ENCODE data around the gene ALDH1A2. TPM values are rescaled to one million over a fixed set of nuclear protein-coding genes. Genes with fewer than 3 reads are reported as not detected.

The ALDH1A2 gene
- total RNA-seq, 4 donors from 2014 or later: 5.5 to 41.5 (median 15.1) TPM

DNA sequence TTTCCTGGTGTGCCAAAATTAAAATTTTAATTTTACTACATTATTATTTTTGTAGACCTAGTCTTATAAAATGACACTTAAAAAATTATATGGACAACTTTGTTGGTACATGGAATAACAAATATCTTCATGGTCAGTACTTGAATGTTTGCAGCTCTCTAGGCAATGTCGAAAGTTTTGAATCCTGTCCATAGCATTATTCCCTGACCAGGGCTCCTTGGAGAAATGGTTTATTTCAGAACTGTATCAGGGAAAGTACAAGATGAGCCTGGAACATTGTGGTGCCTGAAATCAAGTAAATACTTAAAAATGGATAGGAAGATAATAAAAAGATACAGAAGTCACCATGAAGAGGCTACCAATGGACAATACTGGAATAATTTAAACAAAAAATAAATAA lies 47.6 kb downstream of the ALDH1A2 start:
- 78 to 94% methylated on average over 1 of the region's 1 CpG for WGBS, 2 donors (ENCODE audit: low coverage in 1 of 2)
- Histone ChIP-seq H3K27me3 (peaks cover 8% of the 10 kb centered on the region), H3K27ac (no peak overlapping the region), H3K36me3 (no peaks in the 10 kb centered on the region), H3K9me3 (peaks cover 0 to 15% (median 0%) of the 10 kb centered on the region in 3 donors), H3K4me3 (no peak overlapping the region), H3K4me1 (no peaks in the 10 kb centered on the region)
- TF ChIP-seq, protein P1, sequence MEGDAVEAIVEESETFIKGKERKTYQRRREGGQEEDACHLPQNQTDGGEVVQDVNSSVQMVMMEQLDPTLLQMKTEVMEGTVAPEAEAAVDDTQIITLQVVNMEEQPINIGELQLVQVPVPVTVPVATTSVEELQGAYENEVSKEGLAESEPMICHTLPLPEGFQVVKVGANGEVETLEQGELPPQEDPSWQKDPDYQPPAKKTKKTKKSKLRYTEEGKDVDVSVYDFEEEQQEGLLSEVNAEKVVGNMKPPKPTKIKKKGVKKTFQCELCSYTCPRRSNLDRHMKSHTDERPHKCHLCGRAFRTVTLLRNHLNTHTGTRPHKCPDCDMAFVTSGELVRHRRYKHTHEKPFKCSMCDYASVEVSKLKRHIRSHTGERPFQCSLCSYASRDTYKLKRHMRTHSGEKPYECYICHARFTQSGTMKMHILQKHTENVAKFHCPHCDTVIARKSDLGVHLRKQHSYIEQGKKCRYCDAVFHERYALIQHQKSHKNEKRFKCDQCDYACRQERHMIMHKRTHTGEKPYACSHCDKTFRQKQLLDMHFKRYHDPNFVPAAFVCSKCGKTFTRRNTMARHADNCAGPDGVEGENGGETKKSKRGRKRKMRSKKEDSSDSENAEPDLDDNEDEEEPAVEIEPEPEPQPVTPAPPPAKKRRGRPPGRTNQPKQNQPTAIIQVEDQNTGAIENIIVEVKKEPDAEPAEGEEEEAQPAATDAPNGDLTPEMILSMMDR (IDR thresholded peaks at IDR 0.05): no peak
- no peak for TF ChIP-seq POLR2A (IDR thresholded peaks at IDR 0.05)
- TF ChIP-seq POLR2AphosphoS5 (IDR thresholded peaks at IDR 0.05): no peak
- no peak for TF ChIP-seq EP300 (IDR thresholded peaks at IDR 0.05)
- ATAC-seq: no peak

DNA sequence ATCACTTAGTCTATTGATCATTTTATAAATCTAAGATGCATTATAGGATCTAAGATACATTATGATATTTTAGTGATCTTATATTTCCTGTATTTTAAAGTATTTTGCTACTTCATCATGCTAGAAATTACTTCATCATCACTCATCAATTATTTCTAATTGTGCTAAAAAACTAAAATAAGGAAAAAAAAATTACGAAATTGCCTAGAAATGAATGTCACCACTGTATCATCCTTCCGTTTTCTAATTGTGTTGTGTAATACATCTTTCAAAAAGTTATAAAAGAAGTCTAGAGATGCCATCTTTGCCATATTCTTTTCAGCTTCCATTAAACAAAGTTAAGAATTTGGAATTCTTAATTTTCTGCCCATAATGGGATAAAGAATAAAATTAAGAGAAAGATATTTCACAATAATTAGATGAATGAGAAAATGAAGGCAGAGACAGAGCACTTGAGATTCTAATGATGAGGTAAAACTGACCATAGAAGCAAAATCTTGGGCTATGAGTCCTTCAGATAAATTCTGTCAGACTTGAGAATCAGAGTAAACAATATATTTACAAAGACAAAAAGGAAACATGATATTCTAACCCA lies 48.8 kb downstream of the ALDH1A2 start:
- TF ChIP-seq POLR2AphosphoS5 (IDR thresholded peaks at IDR 0.05): no peak
- ATAC-seq: no peak
- 59 to 70% methylated on average over 2 of the region's 2 CpGs for WGBS, 2 donors (ENCODE audit: low coverage in 1 of 2)

DNA sequence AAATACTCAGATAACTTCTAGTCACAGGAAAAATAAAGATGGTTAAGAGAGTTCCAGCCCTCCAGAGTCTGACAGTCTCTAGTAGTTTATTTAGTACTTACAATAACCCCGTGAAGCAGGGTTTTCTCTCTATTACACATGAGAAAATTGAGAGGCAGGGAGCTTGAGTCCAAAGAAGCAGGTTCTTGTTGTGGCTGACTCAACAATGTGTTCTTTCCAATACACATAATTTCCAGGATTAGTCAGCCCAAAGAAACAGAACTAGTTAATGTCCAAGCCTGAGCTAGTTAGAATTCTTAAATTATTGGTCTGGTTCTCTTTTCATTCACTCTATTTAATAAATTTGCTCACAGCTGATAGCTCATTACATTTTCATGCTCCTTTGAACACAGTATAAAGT lies 49.9 kb downstream of the ALDH1A2 start:
- 60 to 86% methylated on average over 1 of the region's 1 CpG for WGBS, 2 donors (ENCODE audit: low coverage in 1 of 2)
- no peak overlapping the region for H3K4me3 ChIP-seq
- ATAC-seq: no peak
- TF ChIP-seq POLR2A (IDR thresholded peaks at IDR 0.05): no peak
- TF ChIP-seq, protein P1 (IDR thresholded peaks at IDR 0.05): no peak
- no peak for TF ChIP-seq POLR2AphosphoS5 (IDR thresholded peaks at IDR 0.05)
- H3K4me1 ChIP-seq: no peaks in the 10 kb centered on the region
- H3K27me3 ChIP-seq: peaks cover 8% of the 10 kb centered on the region
- no peak overlapping the region for H3K27ac ChIP-seq
- no peaks in the 10 kb centered on the region for H3K36me3 ChIP-seq
- H3K9me3 ChIP-seq: no peaks in the 10 kb centered on the region

More for the DNA sequence above, 48.8 kb downstream of the ALDH1A2 start:
- H3K36me3 ChIP-seq: no peaks in the 10 kb centered on the region
- H3K4me1 ChIP-seq: no peaks in the 10 kb centered on the region
- H3K27me3 ChIP-seq: peaks cover 8% of the 10 kb centered on the region
- no peak overlapping the region for H3K4me3 ChIP-seq
- H3K9me3 ChIP-seq: peaks cover 0 to 3% (median 0%) of the 10 kb centered on the region in 3 donors
- no peak overlapping the region for H3K27ac ChIP-seq

DNA sequence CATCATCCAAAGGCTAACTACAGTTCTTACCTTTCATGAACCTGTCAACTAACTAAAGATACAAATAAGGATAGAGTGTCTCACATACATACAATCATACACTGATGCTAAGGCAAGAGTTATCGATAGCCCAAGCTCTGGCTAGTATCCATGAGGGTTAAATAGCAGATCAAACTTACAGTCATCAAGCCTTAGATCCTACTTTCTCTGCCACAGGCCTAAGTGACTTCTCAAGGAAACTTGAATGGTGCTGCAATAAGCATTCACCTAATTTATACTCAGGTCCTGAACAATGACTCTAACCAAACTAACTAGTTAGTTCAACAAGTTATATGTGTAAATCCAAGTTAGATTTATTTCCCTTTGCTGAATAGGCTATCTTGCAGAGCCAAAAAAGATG lies 51.0 kb downstream of the ALDH1A2 start:
- 100% methylated on average over 1 of the region's 1 CpG; no CpG with 5 or more reads in 1 of the 2 donors for WGBS, 2 donors (ENCODE audit: low coverage in 1 of 2)
- no peak for ATAC-seq
- Histone ChIP-seq H3K4me1 (no peaks in the 10 kb centered on the region), H3K9me3 (no peaks in the 10 kb centered on the region), H3K27ac (no peak overlapping the region), H3K36me3 (no peaks in the 10 kb centered on the region), H3K4me3 (no peak overlapping the region), H3K27me3 (peaks cover 8% of the 10 kb centered on the region)
- TF ChIP-seq POLR2AphosphoS5 (IDR thresholded peaks at IDR 0.05) (no peak), EP300 (IDR thresholded peaks at IDR 0.05) (no peak), POLR2A (IDR thresholded peaks at IDR 0.05) (no peak)
- TF ChIP-seq, protein P1 (IDR thresholded peaks at IDR 0.05): no peak

DNA sequence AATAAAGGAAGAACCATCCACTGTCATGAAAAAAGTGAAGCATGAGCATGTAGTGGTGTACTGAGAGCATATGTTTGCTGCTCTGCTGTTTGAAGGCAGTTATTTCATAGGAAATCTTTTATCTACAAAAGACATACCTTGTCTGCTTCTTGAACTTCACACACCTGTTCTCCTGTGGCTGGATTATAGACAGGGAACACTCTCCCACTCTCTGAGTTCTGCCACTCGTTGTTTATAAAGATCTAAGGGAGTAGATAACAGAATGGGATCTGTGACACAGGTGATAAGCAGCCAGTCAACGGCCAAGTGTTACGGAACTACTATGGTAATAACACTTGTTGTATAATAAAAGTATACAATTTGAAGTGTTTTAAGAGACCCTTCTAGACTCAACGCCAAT lies 51.5 kb downstream of the ALDH1A2 start:
- no peak for ATAC-seq
- 58 to 69% methylated on average over 4 of the region's 4 CpGs for WGBS, 2 donors (ENCODE audit: low coverage in 1 of 2)
- Histone ChIP-seq H3K27ac (no peak overlapping the region), H3K36me3 (no peaks in the 10 kb centered on the region), H3K4me3 (no peak overlapping the region), H3K4me1 (no peaks in the 10 kb centered on the region), H3K9me3 (no peaks in the 10 kb centered on the region), H3K27me3 (peaks cover 8% of the 10 kb centered on the region)
- TF ChIP-seq POLR2AphosphoS5 (IDR thresholded peaks at IDR 0.05): no peak
- TF ChIP-seq, protein P1 (IDR thresholded peaks at IDR 0.05): no peak
- no peak for TF ChIP-seq EP300 (IDR thresholded peaks at IDR 0.05)
- TF ChIP-seq POLR2A (IDR thresholded peaks at IDR 0.05): no peak

All from gastroesophageal sphincter (tissue), 4 donors.